ENCODE data around the gene CAMK1G. TPM values are rescaled to one million over a fixed set of nuclear protein-coding genes. Genes with fewer than 3 reads are reported as not detected.

Gene CAMK1G
- total and polyA plus RNA-seq, 10 of the 15 experiments (the other 5 are each of a cell fraction or from before 2014, with no cell fraction given) = 0.18 to 0.20 TPM; not detected in 8

DNA sequence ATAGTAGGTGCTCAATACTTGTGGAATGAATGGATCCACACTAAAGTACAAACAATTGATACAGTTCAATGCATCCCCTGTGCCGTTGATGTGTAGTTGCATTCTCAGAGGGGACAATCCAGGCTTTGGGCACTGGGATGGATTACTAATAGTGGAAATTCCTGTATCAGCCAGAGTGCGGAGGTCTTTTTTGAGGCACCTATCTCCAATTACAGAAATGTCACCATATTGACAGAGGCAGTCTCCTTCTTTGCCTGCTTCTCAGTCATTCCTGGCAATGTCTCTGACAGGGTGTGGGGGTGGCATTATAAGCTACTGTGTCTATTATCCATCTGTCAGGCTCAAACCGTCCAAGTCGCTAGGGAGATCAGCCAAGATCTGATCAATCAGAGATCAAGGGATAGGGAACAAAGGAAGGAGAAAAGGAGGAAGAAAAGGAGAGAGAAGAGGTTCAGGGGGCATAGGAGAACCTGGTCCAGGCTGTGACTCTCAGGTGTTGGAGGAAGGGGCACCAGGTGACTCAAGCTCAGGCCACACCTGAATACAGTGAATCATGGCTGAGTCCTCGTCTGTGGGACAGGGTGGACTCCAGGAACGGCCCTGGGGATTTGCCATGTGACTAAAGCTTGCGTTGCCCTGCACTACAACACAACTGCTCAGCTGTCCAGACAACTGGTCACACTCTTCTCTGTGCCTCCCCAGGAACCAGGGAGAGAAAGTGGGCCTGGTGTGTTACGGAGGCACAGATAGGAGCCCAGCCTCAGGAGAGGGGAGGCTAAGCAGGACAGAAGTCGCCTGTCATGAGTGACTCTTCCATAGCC, 72.1 kb downstream of the CAMK1G start:
- Histone ChIP-seq H3K27me3 (replicated peaks in 1 of 2; ENCODE audit: control insufficient read depth in 2 of 2, insufficient read depth in 2 of 2, low read length in 1 of 2) (no peaks in the 10 kb centered on the region; a peak in 1 of 4 replicates), H3K9ac (ENCODE audit: control insufficient read depth, insufficient read depth, low read length) (no peak overlapping the region), H3K4me1 (ENCODE audit: control insufficient read depth, insufficient read depth, low read length) (peaks cover 26% of the 10 kb centered on the region), H4K20me1 (ENCODE audit: control insufficient read depth, insufficient read depth) (no peaks in the 10 kb centered on the region), H3K4me2 (ENCODE audit: control insufficient read depth, insufficient read depth) (no peak overlapping the region), H3K79me2 (ENCODE audit: control insufficient read depth, insufficient read depth, low read length) (no peaks in the 10 kb centered on the region), H3K36me3 (ENCODE audit: control insufficient read depth in 2 of 2, insufficient read depth in 2 of 2, low read length in 1 of 2) (no peaks in the 10 kb centered on the region), H2AFZ (ENCODE audit: control insufficient read depth, low read depth, low read length) (no peak overlapping the region), H3K27ac (ENCODE audit: control insufficient read depth, insufficient read depth) (no peak overlapping the region), H3K9me3 (replicated peaks; ENCODE audit: control insufficient read depth, insufficient read depth, low read length) (no peaks in the 10 kb centered on the region), H3K4me3 (no peak overlapping the region)
- CTCF ChIA-PET = interaction anchor here (0.6 to 4.0 kb wide), 4 partner anchors 10 to 86 kb away, joined by 3 to 58 read pairs (median 20); partner anchors contain the start of gene G0S2
- no TSS peak for BruUV-seq (replicated peaks)
- FAIRE-seq (no peak), ATAC-seq (no peak), DNase-seq (ENCODE audit: low read depth, low spot score) (no peak)
- in situ Hi-C loops (cut with MboI) = no loop called here
- WGBS (ENCODE audit: insufficient coverage, insufficient replicate concordance, low lambda C conversion rate, missing lambda C conversion rate) = 40% methylated on average over 9 of the region's 9 CpGs
- POLR2A ChIA-PET = interaction anchor here (1.6 to 7.6 kb wide), 2 partner anchors 13 to 19 kb away, joined by 8 to 95 read pairs; partner anchors contain the start of gene G0S2
- SMC1A ChIA-PET (ENCODE audit: uncharacterized antibody, unreplicated experiment) = interaction anchor here (0.9 to 17.6 kb wide), 9 partner anchors 10 to 113 kb away, joined by 3 to 261 read pairs (median 13); partner anchors contain the start of genes G0S2 and TRAF3IP3
- TF ChIP-seq SIX5 (IDR thresholded peaks at IDR 0.05; ENCODE audit: low read depth, low read length, severe bottlenecking) (no peak), POLR2AphosphoS2 (IDR thresholded peaks at IDR 0.05; ENCODE audit: low read depth, low read length) (no peak), STAT3 (IDR thresholded peaks at IDR 0.05; ENCODE audit: low read depth, low read length) (no peak), EZH2 (IDR thresholded peaks at IDR 0.05; ENCODE audit: borderline replicate concordance, control insufficient read depth, low read depth, low read length) (no peak), POU2F2 (IDR thresholded peaks at IDR 0.05; ENCODE audit: borderline replicate concordance, low read depth, low read length) (no peak), PAX5 (IDR thresholded peaks at IDR 0.05; ENCODE audit: borderline replicate concordance, low read depth, low read length) (no peak), CEBPB (IDR thresholded peaks at IDR 0.05; ENCODE audit: borderline replicate concordance in 1 of 2, low read depth in 2 of 2, low read length in 2 of 2) (no peak), CBX3 (IDR thresholded peaks at IDR 0.05; ENCODE audit: borderline replicate concordance, low read depth) (no peak), FOXM1 (IDR thresholded peaks at IDR 0.05; ENCODE audit: low read depth, low read length) (no peak), NFXL1 (IDR thresholded peaks at IDR 0.05; ENCODE audit: borderline replicate concordance) (no peak), ASH2L (IDR thresholded peaks at IDR 0.05; ENCODE audit: borderline replicate concordance, low read depth) (no peak), SMC3 (IDR thresholded peaks at IDR 0.05; ENCODE audit: borderline replicate concordance, low read length) (no peak), EED (IDR thresholded peaks at IDR 0.05; ENCODE audit: low read depth) (no peak), ATF3 (IDR thresholded peaks at IDR 0.05; ENCODE audit: borderline replicate concordance, extremely low read depth, low read depth, low read length) (no peak), WRNIP1 (IDR thresholded peaks at IDR 0.05; ENCODE audit: borderline replicate concordance, low read depth, low read length) (no peak), SRF (IDR thresholded peaks at IDR 0.05; ENCODE audit: low read depth in 2 of 2, low read length in 2 of 2) (no peak)
- TF ChIP-seq, protein P1, sequence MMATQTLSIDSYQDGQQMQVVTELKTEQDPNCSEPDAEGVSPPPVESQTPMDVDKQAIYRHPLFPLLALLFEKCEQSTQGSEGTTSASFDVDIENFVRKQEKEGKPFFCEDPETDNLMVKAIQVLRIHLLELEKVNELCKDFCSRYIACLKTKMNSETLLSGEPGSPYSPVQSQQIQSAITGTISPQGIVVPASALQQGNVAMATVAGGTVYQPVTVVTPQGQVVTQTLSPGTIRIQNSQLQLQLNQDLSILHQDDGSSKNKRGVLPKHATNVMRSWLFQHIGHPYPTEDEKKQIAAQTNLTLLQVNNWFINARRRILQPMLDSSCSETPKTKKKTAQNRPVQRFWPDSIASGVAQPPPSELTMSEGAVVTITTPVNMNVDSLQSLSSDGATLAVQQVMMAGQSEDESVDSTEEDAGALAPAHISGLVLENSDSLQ (IDR thresholded peaks at IDR 0.05) = no peak
- intact Hi-C loops (cut with micrococcal nuclease; ENCODE audit: unreplicated experiment) = loop anchor here (2.0 to 5.0 kb wide), 2 partner anchors 17 to 737 kb away; no protein-coding TSS in a partner anchor
- RAD21 ChIA-PET (ENCODE audit: unreplicated experiment) = interaction anchor here (1.2 to 15.7 kb wide), 4 partner anchors 19 to 36 kb away, joined by 3 to 195 read pairs (median 16); partner anchors contain the start of gene G0S2

Data from GM12878 (cell line).